Cardiac septum (tissue), 1 donor: ENCODE results near the gene PET117. TPM values are rescaled to one million over a fixed set of nuclear protein-coding genes. Genes with fewer than 3 reads are reported as not detected.

Experiments used
- total RNA-seq: library from RNA; stranded (reverse); fragmentation: NEBNext Ultra II Directional; extraction: Animal tissue kit (Norgen Biotek cat#: 25700); gene quantifications from one replicate; pipeline ENCODE4 v1.2.1, GENCODE V29; 2021
- donor health status: DM: no; HTN: no; CAD: no.

PET117 gene
- total RNA-seq, 1 donor from 2014 or later, result 11.0 TPM

Other genes with a start within 250 kb of the PET117 start
- gene SNX5, start 169.1 kb upstream of the PET117 start, total RNA-seq, result 42.1 TPM
- 9.5 TPM for gene MGME1, start 168.8 kb upstream of the PET117 start, total RNA-seq
- gene OVOL2, start 79.9 kb upstream of the PET117 start, total RNA-seq, result not detected
- gene KAT14, start within 50 bp of the PET117 start, total RNA-seq, result 9.7 TPM
- gene ZNF133, start 150.7 kb downstream of the PET117 start, total RNA-seq, result 6.0 TPM